ENCODE results near the gene NME7.

DNA sequence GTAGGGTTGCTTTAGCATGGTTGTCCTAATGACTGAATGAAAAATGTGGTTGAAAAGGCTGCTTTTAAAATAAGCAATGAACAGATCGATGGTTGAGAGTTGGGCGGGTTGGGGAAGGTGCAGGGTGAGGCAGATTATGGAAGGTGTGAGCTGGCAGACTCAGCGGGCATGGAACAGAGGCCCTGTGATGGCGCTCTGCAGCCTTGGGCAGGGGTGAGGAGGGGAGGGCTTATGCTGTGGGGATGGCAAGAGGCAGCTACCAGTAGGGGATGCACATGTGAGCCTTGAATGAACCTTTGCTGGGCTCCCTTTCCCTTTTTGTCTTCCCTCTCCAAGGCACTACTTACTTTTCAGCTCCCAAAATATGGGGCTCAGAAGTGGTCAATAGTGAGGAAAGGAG is 230.2 kb downstream of the NME7 start:
- TF ChIP-seq, protein P1, sequence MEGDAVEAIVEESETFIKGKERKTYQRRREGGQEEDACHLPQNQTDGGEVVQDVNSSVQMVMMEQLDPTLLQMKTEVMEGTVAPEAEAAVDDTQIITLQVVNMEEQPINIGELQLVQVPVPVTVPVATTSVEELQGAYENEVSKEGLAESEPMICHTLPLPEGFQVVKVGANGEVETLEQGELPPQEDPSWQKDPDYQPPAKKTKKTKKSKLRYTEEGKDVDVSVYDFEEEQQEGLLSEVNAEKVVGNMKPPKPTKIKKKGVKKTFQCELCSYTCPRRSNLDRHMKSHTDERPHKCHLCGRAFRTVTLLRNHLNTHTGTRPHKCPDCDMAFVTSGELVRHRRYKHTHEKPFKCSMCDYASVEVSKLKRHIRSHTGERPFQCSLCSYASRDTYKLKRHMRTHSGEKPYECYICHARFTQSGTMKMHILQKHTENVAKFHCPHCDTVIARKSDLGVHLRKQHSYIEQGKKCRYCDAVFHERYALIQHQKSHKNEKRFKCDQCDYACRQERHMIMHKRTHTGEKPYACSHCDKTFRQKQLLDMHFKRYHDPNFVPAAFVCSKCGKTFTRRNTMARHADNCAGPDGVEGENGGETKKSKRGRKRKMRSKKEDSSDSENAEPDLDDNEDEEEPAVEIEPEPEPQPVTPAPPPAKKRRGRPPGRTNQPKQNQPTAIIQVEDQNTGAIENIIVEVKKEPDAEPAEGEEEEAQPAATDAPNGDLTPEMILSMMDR (conservative IDR thresholded peaks at IDR 0.05; ENCODE audit: low read depth in 2 of 2): peak in 1 of 2 experiments; percentile 26; a peak in 1 of 4 replicates
- TF ChIP-seq, protein P2, sequence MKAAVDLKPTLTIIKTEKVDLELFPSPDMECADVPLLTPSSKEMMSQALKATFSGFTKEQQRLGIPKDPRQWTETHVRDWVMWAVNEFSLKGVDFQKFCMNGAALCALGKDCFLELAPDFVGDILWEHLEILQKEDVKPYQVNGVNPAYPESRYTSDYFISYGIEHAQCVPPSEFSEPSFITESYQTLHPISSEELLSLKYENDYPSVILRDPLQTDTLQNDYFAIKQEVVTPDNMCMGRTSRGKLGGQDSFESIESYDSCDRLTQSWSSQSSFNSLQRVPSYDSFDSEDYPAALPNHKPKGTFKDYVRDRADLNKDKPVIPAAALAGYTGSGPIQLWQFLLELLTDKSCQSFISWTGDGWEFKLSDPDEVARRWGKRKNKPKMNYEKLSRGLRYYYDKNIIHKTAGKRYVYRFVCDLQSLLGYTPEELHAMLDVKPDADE (IDR thresholded peaks at IDR 0.05): no peak
- no peak for TF ChIP-seq EZH2phosphoT487 (IDR thresholded peaks at IDR 0.05; ENCODE audit: unreplicated experiment)
- no peak for TF ChIP-seq POLR2AphosphoS5 (IDR thresholded peaks at IDR 0.05; ENCODE audit: low read depth)
- no peak for TF ChIP-seq EZH2 (IDR thresholded peaks at IDR 0.05; ENCODE audit: low read depth, unreplicated experiment)
- TF ChIP-seq JUNB (IDR thresholded peaks at IDR 0.05; ENCODE audit: unreplicated experiment): no peak
- no peak for TF ChIP-seq ZNF114 (CRISPR knock-in tag; IDR thresholded peaks at IDR 0.05)
